ENCODE results near the gene ANGEL1.

Gene ANGEL1

GRCh38 chr14:76784881-76785280 lies 27.8 kb downstream of the ANGEL1 start:
- peak; percentile 97 for ATAC-seq
- TF ChIP-seq PPARA (CRISPR knock-in tag; IDR thresholded peaks at IDR 0.05; ENCODE audit: borderline replicate concordance) (no peak), CREB5 (CRISPR knock-in tag; IDR thresholded peaks at IDR 0.05; ENCODE audit: low read depth) (no peak), ESRRG (CRISPR knock-in tag; IDR thresholded peaks at IDR 0.05) (no peak), OSR1 (CRISPR knock-in tag; IDR thresholded peaks at IDR 0.05) (no peak), ZNF8 (CRISPR knock-in tag; IDR thresholded peaks at IDR 0.05) (no peak), ZFP30 (CRISPR knock-in tag; IDR thresholded peaks at IDR 0.05) (no peak), ZC3H10 (CRISPR knock-in tag; IDR thresholded peaks at IDR 0.05) (no peak), RARB (CRISPR knock-in tag; IDR thresholded peaks at IDR 0.05) (no peak), CSDC2 (CRISPR knock-in tag; IDR thresholded peaks at IDR 0.05) (no peak), PATZ1 (CRISPR knock-in tag; IDR thresholded peaks at IDR 0.05; ENCODE audit: borderline replicate concordance) (no peak), TOX (CRISPR knock-in tag; IDR thresholded peaks at IDR 0.05; ENCODE audit: borderline replicate concordance) (no peak), CSRNP3 (CRISPR knock-in tag; IDR thresholded peaks at IDR 0.05) (no peak)

GRCh38 chr14:76784266-76784874 lies 28.3 kb downstream of the ANGEL1 start:
- ATAC-seq: no peak

More at GRCh38 chr14:76784266-76784874, 28.3 kb downstream of the ANGEL1 start:
- no peak for TF ChIP-seq ZFP30 (CRISPR knock-in tag; IDR thresholded peaks at IDR 0.05)
- TF ChIP-seq OSR1 (CRISPR knock-in tag; IDR thresholded peaks at IDR 0.05): no peak
- TF ChIP-seq ARNTL (CRISPR knock-in tag; IDR thresholded peaks at IDR 0.05; ENCODE audit: borderline replicate concordance, low read depth): no peak
- no peak for TF ChIP-seq TOX (CRISPR knock-in tag; IDR thresholded peaks at IDR 0.05; ENCODE audit: borderline replicate concordance)
- no peak for TF ChIP-seq ESRRG (CRISPR knock-in tag; IDR thresholded peaks at IDR 0.05)
- TF ChIP-seq ZNF8 (CRISPR knock-in tag; IDR thresholded peaks at IDR 0.05): no peak
- no peak for TF ChIP-seq CREB5 (CRISPR knock-in tag; IDR thresholded peaks at IDR 0.05; ENCODE audit: low read depth)
- no peak for TF ChIP-seq CSRNP3 (CRISPR knock-in tag; IDR thresholded peaks at IDR 0.05)
- TF ChIP-seq PPARA (CRISPR knock-in tag; IDR thresholded peaks at IDR 0.05; ENCODE audit: borderline replicate concordance): no peak
- TF ChIP-seq TSHZ2 (CRISPR knock-in tag; IDR thresholded peaks at IDR 0.05): no peak
- TF ChIP-seq SNAI2 (CRISPR knock-in tag; IDR thresholded peaks at IDR 0.05): no peak
- no peak for TF ChIP-seq BACH2 (CRISPR knock-in tag; IDR thresholded peaks at IDR 0.05; ENCODE audit: borderline replicate concordance)
- TF ChIP-seq PATZ1 (CRISPR knock-in tag; IDR thresholded peaks at IDR 0.05; ENCODE audit: borderline replicate concordance): no peak
- TF ChIP-seq GLIS3 (CRISPR knock-in tag; IDR thresholded peaks at IDR 0.05): no peak
- no peak for TF ChIP-seq ZFP3 (CRISPR knock-in tag; IDR thresholded peaks at IDR 0.05)
- TF ChIP-seq ZC3H10 (CRISPR knock-in tag; IDR thresholded peaks at IDR 0.05): no peak
- no peak for TF ChIP-seq ISL1 (CRISPR knock-in tag; IDR thresholded peaks at IDR 0.05)
- TF ChIP-seq TCF4 (CRISPR knock-in tag; IDR thresholded peaks at IDR 0.05; ENCODE audit: borderline replicate concordance): no peak

Measured in SK-N-SH treated with all-trans-retinoic acid at 6 μM for 48 hours (cell line).